Mammary epithelial cell (primary cell): ENCODE data around the gene DYRK1A.

Experiments
- EZH2 ChIP-seq: IDR thresholded peaks from 2 replicates; pipeline ENCODE4 v1.6.1; 2012; ENCODE audit warnings: low read length, inconsistent platforms, borderline replicate concordance
- TF ChIP-seq, protein P1 (sequence below), 2 donors: IDR thresholded peaks in 1 of 2; conservative IDR thresholded peaks in 1 of 2; 2 replicates each; pipeline ENCODE4 v1.5.1; 2011 to 2012; ENCODE audit warnings: inconsistent platforms in 2 of 2, low read length in 2 of 2, mild to moderate bottlenecking in 2 of 2, control low read depth in 1 of 2, low read depth in 1 of 2; ENCODE audit not compliant: insufficient read depth in 1 of 2; ENCODE audit errors: extremely low read depth in 1 of 2

DNA sequence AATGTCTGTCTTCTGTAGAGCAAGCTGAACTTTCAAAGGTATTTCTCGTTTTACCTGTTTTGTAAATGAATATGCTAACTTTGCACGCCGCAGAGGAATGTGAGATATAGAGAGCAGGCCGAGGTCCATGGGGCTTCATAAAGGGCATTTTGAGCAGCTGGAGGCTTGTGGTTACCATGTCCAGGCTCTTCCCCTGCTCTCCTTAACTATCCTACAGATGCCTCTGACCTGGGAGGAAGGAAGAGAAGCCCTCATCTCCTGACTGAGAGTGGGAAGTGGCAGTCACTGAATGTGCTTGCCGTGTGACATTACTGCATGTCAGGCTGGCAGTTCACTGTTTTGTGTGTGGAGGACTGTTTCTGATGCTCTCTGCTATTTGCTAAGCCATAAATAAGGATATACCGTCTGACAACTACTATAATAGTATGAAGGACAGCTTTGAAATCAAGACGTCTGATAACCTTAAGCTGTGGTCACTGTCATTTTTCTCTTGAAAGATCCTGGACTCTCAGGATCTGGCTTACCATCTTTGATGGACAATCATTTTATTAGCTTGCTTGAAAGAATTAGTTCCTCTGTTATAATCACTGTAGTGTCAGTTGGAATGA lies 92.2 kb downstream of the DYRK1A start:
- TF ChIP-seq, protein P1, sequence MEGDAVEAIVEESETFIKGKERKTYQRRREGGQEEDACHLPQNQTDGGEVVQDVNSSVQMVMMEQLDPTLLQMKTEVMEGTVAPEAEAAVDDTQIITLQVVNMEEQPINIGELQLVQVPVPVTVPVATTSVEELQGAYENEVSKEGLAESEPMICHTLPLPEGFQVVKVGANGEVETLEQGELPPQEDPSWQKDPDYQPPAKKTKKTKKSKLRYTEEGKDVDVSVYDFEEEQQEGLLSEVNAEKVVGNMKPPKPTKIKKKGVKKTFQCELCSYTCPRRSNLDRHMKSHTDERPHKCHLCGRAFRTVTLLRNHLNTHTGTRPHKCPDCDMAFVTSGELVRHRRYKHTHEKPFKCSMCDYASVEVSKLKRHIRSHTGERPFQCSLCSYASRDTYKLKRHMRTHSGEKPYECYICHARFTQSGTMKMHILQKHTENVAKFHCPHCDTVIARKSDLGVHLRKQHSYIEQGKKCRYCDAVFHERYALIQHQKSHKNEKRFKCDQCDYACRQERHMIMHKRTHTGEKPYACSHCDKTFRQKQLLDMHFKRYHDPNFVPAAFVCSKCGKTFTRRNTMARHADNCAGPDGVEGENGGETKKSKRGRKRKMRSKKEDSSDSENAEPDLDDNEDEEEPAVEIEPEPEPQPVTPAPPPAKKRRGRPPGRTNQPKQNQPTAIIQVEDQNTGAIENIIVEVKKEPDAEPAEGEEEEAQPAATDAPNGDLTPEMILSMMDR (conservative IDR thresholded peaks at IDR 0.05 in 1 of 2, IDR thresholded peaks at IDR 0.05 in 1 of 2; ENCODE audit: extremely low read depth in 1 of 2, insufficient read depth in 1 of 2, low read depth in 1 of 2, low read length in 2 of 2): no peak
- no peak for TF ChIP-seq EZH2
